Esophagus muscularis mucosa (tissue), 4 donors: ENCODE data around the gene CNN2. TPM values are rescaled to one million over a fixed set of nuclear protein-coding genes. Genes with fewer than 3 reads are reported as not detected.
A peak's percentile ranks its signal among the peaks of the same experiment; 100 is the strongest.

ENCODE experiments used
- DNase-seq: peaks from one replicate; pipeline ENCODE4 v3.0.0-alpha.2; 2017; ENCODE audit errors: extremely low spot score
- H3K27ac ChIP-seq, 4 donors: fragments of 200-600 bp; sonication (generic); replicated peaks in 1 of 4; 1 replicate in 3 of 4; 2 replicates in 1 of 4; pipeline ENCODE4 v1.5.1; 2016 to 2019; ENCODE audit warnings: mild to moderate bottlenecking in 1 of 4
- H3K27me3 ChIP-seq, 4 donors: fragments of 200-600 bp; sonication (generic); one replicate each; pipeline versions ENCODE4 v1.5.1 to v1.6.0; 2016 to 2019
- H3K36me3 ChIP-seq, 4 donors: fragments of 200-600 bp; sonication (generic); one replicate each; pipeline ENCODE4 v1.5.1; 2016 to 2019
- H3K4me1 ChIP-seq, 4 donors: fragments of 200-600 bp; sonication (generic); one replicate each; pipeline ENCODE4 v1.5.1; 2016 to 2019
- H3K4me3 ChIP-seq, 4 donors: fragments of 200-600 bp; sonication (generic); 1 replicate in 2 of 4; 2 replicates in 2 of 4; pipeline ENCODE4 v1.5.1; 2016 to 2019; ENCODE audit warnings: mild to moderate bottlenecking in 4 of 4, moderate library complexity in 1 of 4
- H3K9me3 ChIP-seq, 4 donors: fragments of 200-600 bp; sonication (generic); 1 replicate in 3 of 4; 2 replicates in 1 of 4; pipeline ENCODE4 v1.5.1; 2016 to 2019
- EP300 ChIP-seq: sonication (generic); formaldehyde crosslinking; IDR thresholded peaks from one replicate; pipeline ENCODE4 v1.6.1; 2017; ENCODE audit warnings: antibody characterized with exemption
- POLR2A ChIP-seq: fragments of 450-650 bp; IDR thresholded peaks from one replicate; pipeline ENCODE4 v1.6.1; 2017; ENCODE audit warnings: antibody characterized with exemption, moderate library complexity, mild to moderate bottlenecking, low read depth
- POLR2AphosphoS5 ChIP-seq, 2 donors: sonication (generic); formaldehyde crosslinking; IDR thresholded peaks; one replicate each; pipeline ENCODE4 v1.6.1; 2017; ENCODE audit warnings: antibody characterized with exemption in 2 of 2
- WGBS: methylation state at CpG from one replicate; pipeline ENCODE4 v1.1.5; 2018; 5-methylcytosine and 5-hydroxymethylcytosine counted together
- intact Hi-C: fragments of 100-400 bp; cut with DNase I; formaldehyde crosslinking; loops from one replicate; pipeline ENCODE4 v1.15.1; 2023
- total RNA-seq, 4 donors: library from RNA; depleted of rRNA; stranded (reverse); fragments of >200 nt; gene quantifications; one replicate each; pipeline versions ENCODE4 v1.1.0 to v1.2.1, GENCODE V29; 2016
- TF ChIP-seq, protein P1 (sequence below), 3 experiments: fragments of 200-600 bp in 2 of 3; fragments of 450-650 bp in 1 of 3; sonication (generic) in 2 of 3; IDR thresholded peaks; one replicate each; pipeline ENCODE4 v1.5.1; 2017 to 2019; ENCODE audit warnings: antibody characterized with exemption in 3 of 3, mild to moderate bottlenecking in 2 of 3, moderate library complexity in 1 of 3

The CNN2 gene
- total RNA-seq, 4 donors from 2014 or later = 47.3 to 98.1 (median 81.3) TPM

DNA sequence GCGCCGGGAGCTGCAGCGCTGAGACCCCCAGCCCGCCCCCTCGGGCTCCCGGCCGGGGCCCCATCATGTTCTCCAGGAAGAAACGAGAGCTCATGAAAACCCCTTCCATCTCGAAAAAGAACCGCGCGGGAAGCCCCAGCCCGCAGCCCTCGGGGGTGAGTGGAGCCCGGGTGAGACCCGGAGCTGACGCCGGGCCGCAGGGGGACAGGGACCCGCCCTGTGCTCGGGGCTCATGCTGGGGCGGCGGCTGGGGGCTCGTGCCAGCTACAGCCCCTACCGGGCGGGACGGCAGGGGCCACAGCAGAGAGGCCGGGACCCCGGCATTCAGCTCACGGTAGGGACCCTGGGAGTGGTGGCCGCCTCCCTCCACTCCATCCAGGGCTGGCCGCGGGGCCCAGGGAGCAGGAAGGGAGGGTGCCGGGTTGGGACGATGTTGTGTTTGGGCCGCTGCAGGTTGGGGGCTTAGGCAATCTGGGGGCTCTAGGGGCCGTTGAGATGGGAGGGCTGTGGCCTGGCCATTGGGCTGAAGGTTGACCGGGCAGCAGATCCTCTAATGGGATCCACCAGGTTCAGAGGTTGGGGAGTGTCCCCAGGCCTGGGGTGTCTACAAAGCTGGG is 41.0 kb downstream of the CNN2 start:
- peak overlapping the region; percentile 48 to 60 (median 50) for H3K4me3 ChIP-seq
- intact Hi-C loops = no loop called here
- 0% methylated on average over 7 of the region's 38 CpGs for WGBS

DNA sequence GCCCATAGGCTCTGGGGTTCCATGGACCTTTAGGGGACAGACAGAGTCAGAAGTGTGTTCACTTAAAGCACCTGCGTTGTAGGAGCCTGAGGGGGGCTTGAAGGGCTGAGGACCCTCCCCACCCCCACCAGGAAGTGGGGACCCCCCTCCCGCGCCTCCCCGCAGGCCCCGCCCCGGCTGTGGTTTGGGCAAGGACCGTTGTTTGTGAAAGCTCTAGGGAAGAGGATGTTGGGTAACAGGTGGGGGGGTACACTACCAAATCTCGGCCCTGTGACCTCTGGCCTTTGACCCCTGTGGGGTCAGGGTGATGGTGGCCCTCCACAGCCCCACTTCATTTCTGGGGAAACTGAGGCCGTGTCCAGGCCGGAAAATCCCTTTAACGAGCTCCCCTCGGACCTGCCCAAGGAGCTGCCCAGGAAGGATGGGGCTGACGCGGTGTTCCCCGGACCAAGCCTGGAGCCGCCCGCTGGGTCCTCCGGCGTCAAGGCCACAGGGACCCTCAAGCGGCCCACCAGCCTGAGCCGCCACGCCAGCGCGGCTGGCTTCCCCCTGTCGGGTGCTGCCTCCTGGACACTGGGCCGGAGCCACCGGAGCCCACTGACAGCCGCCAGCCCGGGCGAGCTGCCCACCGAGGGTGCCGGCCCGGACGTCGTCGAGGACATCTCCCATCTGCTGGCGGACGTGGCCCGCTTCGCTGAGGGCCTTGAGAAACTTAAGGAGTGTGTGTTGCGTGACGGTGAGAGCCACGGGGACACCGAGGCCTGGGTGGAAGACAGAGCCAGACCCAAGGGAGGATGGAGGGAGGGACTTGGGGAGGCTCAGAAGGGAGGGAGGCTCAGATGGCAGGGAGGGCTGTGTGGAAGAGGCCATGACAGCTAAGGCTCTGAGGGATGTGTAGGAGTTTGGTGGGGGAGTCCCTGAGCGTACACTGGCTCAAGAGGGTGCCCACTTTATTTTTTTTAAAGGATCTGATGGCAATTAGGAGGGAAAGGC is 41.9 kb downstream of the CNN2 start:
- TF ChIP-seq POLR2A (no peak), EP300 (no peak), POLR2AphosphoS5 (IDR thresholded peaks at IDR 0.05) (no peak)
- TF ChIP-seq, protein P1, sequence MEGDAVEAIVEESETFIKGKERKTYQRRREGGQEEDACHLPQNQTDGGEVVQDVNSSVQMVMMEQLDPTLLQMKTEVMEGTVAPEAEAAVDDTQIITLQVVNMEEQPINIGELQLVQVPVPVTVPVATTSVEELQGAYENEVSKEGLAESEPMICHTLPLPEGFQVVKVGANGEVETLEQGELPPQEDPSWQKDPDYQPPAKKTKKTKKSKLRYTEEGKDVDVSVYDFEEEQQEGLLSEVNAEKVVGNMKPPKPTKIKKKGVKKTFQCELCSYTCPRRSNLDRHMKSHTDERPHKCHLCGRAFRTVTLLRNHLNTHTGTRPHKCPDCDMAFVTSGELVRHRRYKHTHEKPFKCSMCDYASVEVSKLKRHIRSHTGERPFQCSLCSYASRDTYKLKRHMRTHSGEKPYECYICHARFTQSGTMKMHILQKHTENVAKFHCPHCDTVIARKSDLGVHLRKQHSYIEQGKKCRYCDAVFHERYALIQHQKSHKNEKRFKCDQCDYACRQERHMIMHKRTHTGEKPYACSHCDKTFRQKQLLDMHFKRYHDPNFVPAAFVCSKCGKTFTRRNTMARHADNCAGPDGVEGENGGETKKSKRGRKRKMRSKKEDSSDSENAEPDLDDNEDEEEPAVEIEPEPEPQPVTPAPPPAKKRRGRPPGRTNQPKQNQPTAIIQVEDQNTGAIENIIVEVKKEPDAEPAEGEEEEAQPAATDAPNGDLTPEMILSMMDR (IDR thresholded peaks at IDR 0.05) = no peak
- DNase-seq = no peak
- peaks cover 22 to 71% (median 58%) of the 10 kb centered on the region in 4 donors for H3K4me1 ChIP-seq
- peak overlapping the region in 3 of 4 donors; percentile 28 to 63 (median 57) for H3K27ac ChIP-seq
- no peaks in the 10 kb centered on the region for H3K9me3 ChIP-seq
- peaks cover 15 to 92% (median 51%) of the 10 kb centered on the region in 4 donors for H3K27me3 ChIP-seq
- intact Hi-C loops = no loop called here
- 70% methylated on average over 32 of the region's 45 CpGs for WGBS
- H3K4me3 ChIP-seq = peak overlapping the region; percentile 48 to 60 (median 50)
- no peaks in the 10 kb centered on the region for H3K36me3 ChIP-seq

More for the DNA sequence above, 41.0 kb downstream of the CNN2 start:
- Histone ChIP-seq H3K4me1 (peaks cover 22 to 71% (median 58%) of the 10 kb centered on the region in 4 donors), H3K9me3 (no peaks in the 10 kb centered on the region), H3K27me3 (peaks cover 15 to 84% (median 51%) of the 10 kb centered on the region in 4 donors), H3K36me3 (no peaks in the 10 kb centered on the region), H3K27ac (peak overlapping the region in 3 of 4 donors; percentile 28 to 63 (median 57))
- no peak for DNase-seq
- TF ChIP-seq POLR2A = no peak

DNA sequence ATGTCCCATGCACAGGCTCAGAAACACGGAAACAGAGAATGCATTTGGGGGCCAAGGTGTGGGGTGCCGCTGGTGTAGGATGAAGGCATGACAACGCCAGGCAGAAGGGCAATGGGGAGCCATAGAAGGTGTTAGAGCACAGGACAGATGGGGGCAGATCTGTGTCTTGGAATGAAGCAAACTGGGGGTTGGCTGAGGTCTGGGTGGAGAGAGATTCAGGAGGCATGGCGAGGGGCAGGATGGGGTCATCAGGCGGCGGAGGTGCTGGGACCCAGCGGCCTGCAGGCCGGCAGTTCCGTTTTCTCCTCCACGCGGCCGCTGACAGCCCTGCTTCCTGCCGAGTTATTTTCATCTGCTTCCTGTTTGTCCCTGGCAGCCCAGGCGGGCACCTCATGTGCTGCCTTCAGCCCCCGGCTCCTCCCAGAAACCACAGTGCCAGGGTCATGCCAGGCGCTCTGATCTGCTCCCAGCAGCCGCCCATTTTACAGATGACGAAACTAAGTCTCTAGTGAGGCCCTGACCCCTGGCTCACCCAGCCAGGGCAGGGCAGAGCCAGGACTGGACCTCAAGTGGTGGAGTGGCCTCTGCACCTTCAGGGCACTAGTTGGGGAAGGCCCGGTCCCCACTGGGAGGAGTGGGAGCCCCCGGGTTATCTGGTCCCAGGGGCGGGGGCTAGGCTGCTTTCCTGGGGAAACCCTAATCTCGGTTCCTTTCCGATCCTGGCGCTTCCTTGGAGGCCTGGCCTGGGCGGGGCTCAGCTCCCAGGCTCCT is 42.8 kb downstream of the CNN2 start:
- Histone ChIP-seq H3K27me3 (peaks cover 15 to 97% (median 49%) of the 10 kb centered on the region in 4 donors), H3K27ac (peak overlapping the region in 1 of 4 donors; percentile 28), H3K4me3 (peak overlapping the region; percentile 48 to 60 (median 50)), H3K36me3 (no peaks in the 10 kb centered on the region), H3K9me3 (no peaks in the 10 kb centered on the region), H3K4me1 (peaks cover 22 to 66% (median 59%) of the 10 kb centered on the region in 4 donors)
- no peak for TF ChIP-seq POLR2A
- TF ChIP-seq POLR2AphosphoS5 (IDR thresholded peaks at IDR 0.05) = no peak
- TF ChIP-seq, protein P1 (IDR thresholded peaks at IDR 0.05) = no peak
- no peak for TF ChIP-seq EP300
- DNase-seq = peak; percentile 93
- WGBS = 66% methylated on average over 25 of the region's 25 CpGs
- intact Hi-C loops = no loop called here

DNA sequence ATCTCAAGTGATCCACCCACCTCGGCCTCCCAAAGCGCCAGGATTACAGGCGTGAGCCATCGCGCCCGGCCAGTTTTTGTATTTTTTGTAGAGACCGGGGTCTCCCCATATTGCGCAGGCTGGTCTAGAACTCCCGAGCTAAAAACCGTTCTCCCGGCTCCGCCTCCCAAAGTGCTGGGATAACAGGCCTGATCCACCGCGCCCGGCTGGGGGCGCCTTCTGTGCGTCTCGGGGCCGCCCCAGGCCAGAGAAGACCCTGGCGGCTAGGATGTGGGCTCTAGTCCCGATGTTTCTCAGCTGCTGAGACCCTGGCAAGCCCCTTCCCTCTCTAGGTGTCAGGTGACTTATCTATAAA is 44.1 kb downstream of the CNN2 start:
- WGBS = 27% methylated on average over 8 of the region's 21 CpGs
- intact Hi-C loops = no loop called here
- no peak for TF ChIP-seq POLR2AphosphoS5 (IDR thresholded peaks at IDR 0.05)
- TF ChIP-seq, protein P1 (IDR thresholded peaks at IDR 0.05) = no peak
- TF ChIP-seq POLR2A = no peak
- no peak for TF ChIP-seq EP300
- H3K4me1 ChIP-seq = peaks cover 19 to 53% (median 48%) of the 10 kb centered on the region in 4 donors
- no peaks in the 10 kb centered on the region for H3K36me3 ChIP-seq
- peaks cover 15 to 91% (median 47%) of the 10 kb centered on the region in 4 donors for H3K27me3 ChIP-seq
- H3K9me3 ChIP-seq = no peaks in the 10 kb centered on the region
- H3K27ac ChIP-seq = no peak overlapping the region
- no peak overlapping the region for H3K4me3 ChIP-seq
- DNase-seq = no peak
